Fibroblast of the aortic adventitia (primary cell): ENCODE results near the gene ZNF300. TPM values are rescaled to one million over a fixed set of nuclear protein-coding genes. Genes with fewer than 3 reads are reported as not detected.
"Not testable (repeated sequence)": the region's sequence is repeated elsewhere in the genome, so short reads cannot be mapped to it uniquely, and the experiment has no call there.

ENCODE experiments used
- DNase-seq: peaks from one replicate; pipeline ENCODE4 v3.0.0-alpha.2; 2010; ENCODE audit warnings: low read depth
- H3K4me3 ChIP-seq: 2 replicates; pipeline ENCODE4 v1.5.1; 2011; ENCODE audit warnings: low read depth, mild to moderate bottlenecking, control low read depth, low read length, moderate library complexity
- total RNA-seq: library from RNA; depleted of rRNA; stranded (reverse); fragments of >200 nt; gene quantifications from 2 replicates; pipeline ENCODE4 v1.2.3, GENCODE V29; 2012; ENCODE audit warnings: low replicate concordance
- TF ChIP-seq, protein P1 (sequence below): IDR thresholded peaks from 2 replicates; pipeline ENCODE4 v1.5.1; 2011; ENCODE audit warnings: mild to moderate bottlenecking, low read length, control low read depth, inconsistent platforms; ENCODE audit not compliant: insufficient read depth

ZNF300 gene
- total RNA-seq, 1 donor: 7.5 TPM

DNA sequence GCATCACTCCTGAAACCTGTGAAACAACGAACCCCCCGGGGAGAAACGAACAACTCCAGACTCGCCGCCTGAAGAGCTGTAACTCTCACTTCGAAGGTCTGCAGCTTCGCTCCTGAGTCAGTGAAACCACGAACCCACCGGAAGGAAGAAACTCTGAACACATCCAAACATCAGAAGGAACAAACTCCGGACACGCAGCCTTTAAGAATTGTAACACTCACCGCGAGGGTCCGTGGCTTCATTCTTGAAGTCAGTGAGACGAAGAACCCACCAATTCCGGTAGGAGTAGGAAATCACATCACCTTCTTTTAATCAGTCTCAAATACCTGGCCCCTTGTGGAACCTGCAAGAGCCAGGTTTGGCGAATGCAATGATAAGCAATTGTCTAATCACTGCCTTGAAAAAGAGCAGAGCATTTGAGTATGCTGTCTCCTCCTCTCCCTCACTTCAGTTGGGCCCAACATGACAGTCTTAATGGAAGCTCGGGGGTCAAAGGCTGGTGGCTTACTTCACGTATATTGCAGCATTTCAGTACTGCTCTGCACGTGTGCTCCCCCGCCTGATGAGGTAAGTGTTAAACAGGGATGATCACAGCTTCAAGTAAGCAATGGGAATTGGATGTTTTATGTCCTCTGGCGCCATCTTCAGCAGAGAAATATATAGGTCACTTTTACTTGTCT lies 58.0 kb downstream of the ZNF300 start:
- TF ChIP-seq, protein P1, sequence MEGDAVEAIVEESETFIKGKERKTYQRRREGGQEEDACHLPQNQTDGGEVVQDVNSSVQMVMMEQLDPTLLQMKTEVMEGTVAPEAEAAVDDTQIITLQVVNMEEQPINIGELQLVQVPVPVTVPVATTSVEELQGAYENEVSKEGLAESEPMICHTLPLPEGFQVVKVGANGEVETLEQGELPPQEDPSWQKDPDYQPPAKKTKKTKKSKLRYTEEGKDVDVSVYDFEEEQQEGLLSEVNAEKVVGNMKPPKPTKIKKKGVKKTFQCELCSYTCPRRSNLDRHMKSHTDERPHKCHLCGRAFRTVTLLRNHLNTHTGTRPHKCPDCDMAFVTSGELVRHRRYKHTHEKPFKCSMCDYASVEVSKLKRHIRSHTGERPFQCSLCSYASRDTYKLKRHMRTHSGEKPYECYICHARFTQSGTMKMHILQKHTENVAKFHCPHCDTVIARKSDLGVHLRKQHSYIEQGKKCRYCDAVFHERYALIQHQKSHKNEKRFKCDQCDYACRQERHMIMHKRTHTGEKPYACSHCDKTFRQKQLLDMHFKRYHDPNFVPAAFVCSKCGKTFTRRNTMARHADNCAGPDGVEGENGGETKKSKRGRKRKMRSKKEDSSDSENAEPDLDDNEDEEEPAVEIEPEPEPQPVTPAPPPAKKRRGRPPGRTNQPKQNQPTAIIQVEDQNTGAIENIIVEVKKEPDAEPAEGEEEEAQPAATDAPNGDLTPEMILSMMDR: peak; percentile 69
- no peak overlapping the region for H3K4me3 ChIP-seq
- DNase-seq: peak; percentile 92

DNA sequence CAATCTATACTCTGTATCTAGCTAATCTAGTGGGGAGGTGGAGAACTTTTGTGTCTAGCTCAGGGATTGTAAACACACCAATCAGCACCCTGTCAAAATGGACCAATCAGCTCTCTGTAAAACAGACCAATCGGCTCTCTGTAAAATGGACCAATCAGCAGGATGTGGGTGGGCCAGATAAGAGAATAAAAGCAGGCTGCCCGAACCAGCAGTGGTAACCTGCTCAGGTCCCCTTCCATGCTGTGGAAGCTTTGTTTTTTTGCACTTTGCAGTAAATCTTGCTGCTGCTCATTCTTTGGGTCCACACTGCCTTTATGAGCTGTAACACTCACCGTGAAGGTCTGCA lies 58.5 kb downstream of the ZNF300 start, which contains the start of gene IRGM:
Gene IRGM (plus strand): TSS at position 214 of the 346 bp plus-strand sequence. CDS start 1,603 bp downstream, outside the sequence.
- H3K4me3 ChIP-seq, DNase-seq: not testable (repeated sequence)

DNA sequence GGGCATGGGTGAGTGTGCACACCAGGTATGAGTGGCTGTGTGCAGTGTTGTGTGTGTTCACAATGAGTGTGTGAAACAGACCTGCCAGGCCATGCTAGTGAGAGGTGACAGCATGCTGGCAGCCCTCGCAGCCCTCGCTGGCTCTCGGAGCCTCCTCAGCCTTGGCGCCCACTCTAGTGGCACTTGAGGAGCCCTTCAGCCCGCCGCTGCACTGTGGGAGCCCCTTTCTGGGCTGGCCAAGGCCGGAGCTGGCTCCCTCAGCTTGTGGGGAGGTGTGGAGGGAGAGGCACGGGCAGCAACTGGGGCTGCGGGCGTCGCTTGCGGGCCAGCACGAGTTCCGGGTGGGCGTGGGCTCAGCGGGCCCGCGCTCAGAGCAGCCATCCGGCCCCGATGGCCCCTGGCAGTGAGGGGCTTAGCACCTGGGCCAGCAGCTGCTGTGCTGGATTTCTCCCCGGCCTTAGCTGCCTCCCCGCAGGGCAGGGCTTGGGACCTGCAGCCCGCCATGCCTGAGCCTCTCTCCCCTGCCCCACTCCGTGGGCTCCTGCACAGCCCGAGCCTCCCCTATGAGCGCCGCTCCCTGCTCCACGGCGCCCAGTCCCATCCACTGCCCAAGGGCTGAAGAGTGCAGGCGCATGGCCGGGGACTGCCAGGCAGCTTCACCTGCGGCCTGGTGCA lies 59.5 kb downstream of the ZNF300 start:
- not testable (repeated sequence) for H3K4me3 ChIP-seq, DNase-seq

Other genes starting within 250 kb of the ZNF300 start
- 0.16 and 0.72 TPM in 2 replicates for gene MYOZ3, start 243.7 kb downstream of the ZNF300 start, total RNA-seq
- gene RBM22, start 203.9 kb downstream of the ZNF300 start, total RNA-seq: 35.7 and 60.4 TPM in 2 replicates
- gene DCTN4, start 146.0 kb downstream of the ZNF300 start, total RNA-seq: 38.5 and 73.9 TPM in 2 replicates
- 15.0 and 61.8 TPM in 2 replicates for gene SMIM3, start 126.2 kb downstream of the ZNF300 start, total RNA-seq
- 0.09 TPM in 1 of 2 replicates, not detected in the other for gene IRGM, start 58.5 kb downstream of the ZNF300 start, total RNA-seq
- 11.3 and 53.1 TPM in 2 replicates for gene GPX3, start 115.6 kb upstream of the ZNF300 start, total RNA-seq
- gene TNIP1, start 176.1 kb upstream of the ZNF300 start, total RNA-seq: 33.7 and 42.9 TPM in 2 replicates